ENCODE results near the gene LRRC3. TPM values are rescaled to one million over a fixed set of nuclear protein-coding genes. Genes with fewer than 3 reads are reported as not detected.

Gene LRRC3
- polyA plus RNA-seq, 1 of the 3 experiments (the other 2 are of a cell fraction): 2.3 TPM

GRCh38 chr21:44460441-44460755 is 5.1 kb downstream of the LRRC3 start:
- 43% methylated on average over 2 of the region's 8 CpGs for WGBS (ENCODE audit: low lambda C conversion rate)
- Histone ChIP-seq H3K4me3 (ENCODE audit: low read depth in 2 of 2, low read length in 1 of 2) (no peak overlapping the region), H2AFZ (ENCODE audit: low read depth) (no peak overlapping the region), H3K27ac (ENCODE audit: low read depth in 2 of 2, low read length in 1 of 2) (no peak overlapping the region), H3K4me2 (no peak overlapping the region), H3K4me1 (ENCODE audit: control insufficient read depth in 1 of 2, insufficient read depth in 2 of 2, low read depth in 1 of 2, low read length in 1 of 2) (peaks cover 0 to 5% of the 10 kb centered on the region in 2 experiments; a peak in 1 of 4 replicates), H3F3A (replicated peaks; ENCODE audit: insufficient read depth) (no peaks in the 10 kb centered on the region), H4K20me1 (ENCODE audit: insufficient read depth) (no peaks in the 10 kb centered on the region), H3K36me3 (replicated peaks in 1 of 2; ENCODE audit: control insufficient read depth in 1 of 2, insufficient read depth in 2 of 2, low read length in 1 of 2) (no peaks in the 10 kb centered on the region), H3K9me2 (no peaks in the 10 kb centered on the region), H3K9me3 (no peaks in the 10 kb centered on the region), H3K9ac (no peak overlapping the region), H3K27me3 (ENCODE audit: insufficient read depth) (no peaks in the 10 kb centered on the region), H3K79me2 (ENCODE audit: insufficient read depth) (no peaks in the 10 kb centered on the region)
- TF ChIP-seq NRF1 (IDR thresholded peaks at IDR 0.05; ENCODE audit: low read depth, low read length) (no peak), RCOR1 (IDR thresholded peaks at IDR 0.05; ENCODE audit: low read length) (no peak), RFX5 (IDR thresholded peaks at IDR 0.05; ENCODE audit: low read length) (no peak), SMC3 (IDR thresholded peaks at IDR 0.05; ENCODE audit: low read depth, low read length) (no peak), ZBTB33 (IDR thresholded peaks at IDR 0.05; ENCODE audit: borderline replicate concordance, low read depth) (no peak), USF1 (IDR thresholded peaks at IDR 0.05; ENCODE audit: borderline replicate concordance, low read depth) (no peak), MXI1 (IDR thresholded peaks at IDR 0.05; ENCODE audit: low read depth, low read length) (no peak), RXRA (IDR thresholded peaks at IDR 0.05; ENCODE audit: borderline replicate concordance, low read depth) (no peak), PBX3 (IDR thresholded peaks at IDR 0.05) (no peak), IRF3 (IDR thresholded peaks at IDR 0.05; ENCODE audit: low read depth, low read length) (no peak), GABPA (IDR thresholded peaks at IDR 0.05; ENCODE audit: low read depth) (no peak), FOXJ3 (CRISPR knock-in tag; IDR thresholded peaks at IDR 0.05) (no peak), TCF12 (IDR thresholded peaks at IDR 0.05) (no peak), FOSL2 (IDR thresholded peaks at IDR 0.05; ENCODE audit: borderline replicate concordance, low read depth) (no peak), CHD2 (IDR thresholded peaks at IDR 0.05; ENCODE audit: low read length, partially characterized antibody) (no peak)
- TF ChIP-seq, protein P1, sequence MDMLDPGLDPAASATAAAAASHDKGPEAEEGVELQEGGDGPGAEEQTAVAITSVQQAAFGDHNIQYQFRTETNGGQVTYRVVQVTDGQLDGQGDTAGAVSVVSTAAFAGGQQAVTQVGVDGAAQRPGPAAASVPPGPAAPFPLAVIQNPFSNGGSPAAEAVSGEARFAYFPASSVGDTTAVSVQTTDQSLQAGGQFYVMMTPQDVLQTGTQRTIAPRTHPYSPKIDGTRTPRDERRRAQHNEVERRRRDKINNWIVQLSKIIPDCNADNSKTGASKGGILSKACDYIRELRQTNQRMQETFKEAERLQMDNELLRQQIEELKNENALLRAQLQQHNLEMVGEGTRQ (IDR thresholded peaks at IDR 0.05; ENCODE audit: borderline replicate concordance, low read depth, low read length): no peak
- CTCF ChIA-PET: interaction anchor here (0.9 to 1.5 kb wide), 2 partner anchors 50 to 333 kb away, joined by 3 to 5 read pairs; no protein-coding TSS in a partner anchor
- DNase-seq: no peak
- POLR2A ChIA-PET: no interaction called here

Data from SK-N-SH (cell line).